HG03280 (cell line): Measurements from ENCODE around the gene OMP.
"Not testable (repeated sequence)": the region's sequence is repeated elsewhere in the genome, so short reads cannot be mapped to it uniquely, and the experiment has no call there.

ENCODE experiments used
- ATAC-seq: cut with Tn5 transposase; IDR thresholded peaks from one replicate; pipeline ENCODE4 v1.9.1; 2021; ENCODE audit warnings: mild to moderate bottlenecking, moderate library complexity; ENCODE audit not compliant: unreplicated experiment

OMP gene

DNA sequence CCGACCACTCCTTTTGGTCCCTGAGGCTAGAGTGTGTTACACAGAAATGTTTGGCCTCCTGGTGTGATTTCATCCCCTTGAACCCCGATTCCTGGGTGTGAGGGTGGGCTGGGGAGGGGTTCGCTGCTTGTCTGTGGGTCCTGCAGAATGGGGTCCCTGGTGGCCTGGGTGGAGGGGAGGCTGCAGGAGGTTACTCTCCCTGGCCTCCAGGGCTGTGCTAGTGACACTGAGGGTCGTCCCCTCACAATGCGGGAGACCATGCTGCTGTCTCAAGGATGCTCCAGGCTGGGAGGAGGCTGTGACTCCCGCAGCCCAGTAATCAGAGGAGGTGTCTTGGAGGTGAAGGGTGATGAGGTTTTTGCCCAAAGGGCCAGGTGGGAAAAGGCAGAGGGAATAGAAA lies 17.0 kb upstream of the OMP start:
- no peak for ATAC-seq

DNA sequence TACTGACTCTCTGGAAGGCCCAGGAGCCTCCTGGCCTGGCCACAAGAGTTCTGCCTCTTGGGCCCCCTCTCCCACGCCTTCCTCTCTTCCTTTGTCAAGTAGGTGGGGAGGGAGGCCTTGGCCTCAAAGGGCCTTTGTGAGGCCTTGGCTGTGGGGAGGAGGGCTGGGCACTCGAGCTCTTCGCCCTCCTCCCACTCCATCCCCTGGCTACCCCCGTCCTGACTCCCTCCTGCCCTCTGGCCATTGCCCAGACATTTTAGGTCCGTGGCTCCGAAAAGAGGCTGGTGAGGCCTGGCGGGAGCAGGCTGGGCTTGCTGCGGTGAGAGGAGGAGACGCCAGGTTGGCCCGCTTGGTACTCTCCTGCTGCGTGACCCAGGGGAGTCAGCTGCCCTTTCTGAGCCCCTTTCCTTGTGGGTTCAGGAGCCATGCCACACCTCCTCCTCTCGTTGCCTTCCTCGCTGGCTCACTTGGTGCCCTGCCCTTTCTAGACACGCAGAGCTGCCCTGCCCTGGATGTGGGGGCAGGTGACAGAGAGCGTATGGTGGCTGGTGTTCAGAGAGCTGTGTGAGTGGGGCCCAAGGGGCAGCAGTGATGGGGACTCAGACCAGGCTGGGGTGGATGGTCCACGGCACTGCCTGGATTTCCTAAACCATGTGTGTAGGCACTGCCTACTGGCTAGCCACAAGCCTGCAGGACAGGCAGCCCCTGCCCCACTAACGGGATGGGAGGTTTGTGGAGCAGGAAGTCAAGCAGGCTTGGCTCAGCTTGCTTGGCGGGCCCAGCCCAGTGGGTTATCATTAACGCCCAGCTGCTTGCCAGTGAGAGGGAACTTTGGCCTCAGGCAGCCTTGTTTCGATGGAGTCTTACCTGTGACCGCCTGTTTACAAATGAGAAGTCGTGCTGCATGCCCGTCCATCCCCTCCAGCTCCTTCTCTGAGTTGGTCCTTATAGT lies 15.8 kb upstream of the OMP start:
- no peak for ATAC-seq

DNA sequence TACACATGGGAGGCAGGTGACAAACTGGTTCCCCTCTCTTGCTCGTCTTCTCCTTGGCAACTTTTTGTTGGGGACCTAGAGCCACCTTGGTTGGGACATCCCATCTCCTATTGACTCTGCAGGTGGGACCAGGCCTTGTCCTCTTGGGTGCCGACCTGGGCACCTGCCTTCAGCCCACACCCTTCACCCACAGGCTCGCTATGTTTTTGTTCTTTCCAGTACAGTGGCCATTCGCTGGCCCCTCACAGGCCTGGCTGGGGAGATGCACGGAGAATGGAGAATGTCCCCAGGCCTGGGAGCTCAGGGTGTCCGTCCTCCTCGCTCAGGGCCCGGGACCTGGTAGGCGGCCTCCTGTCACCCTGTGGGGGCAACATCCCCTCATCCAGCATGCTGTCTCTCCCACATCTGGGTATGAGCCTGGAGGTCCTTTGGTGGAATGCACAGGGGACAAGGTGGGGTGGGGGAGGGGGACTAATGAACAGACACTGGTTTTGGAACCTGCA lies 14.9 kb upstream of the OMP start:
- no peak for ATAC-seq

DNA sequence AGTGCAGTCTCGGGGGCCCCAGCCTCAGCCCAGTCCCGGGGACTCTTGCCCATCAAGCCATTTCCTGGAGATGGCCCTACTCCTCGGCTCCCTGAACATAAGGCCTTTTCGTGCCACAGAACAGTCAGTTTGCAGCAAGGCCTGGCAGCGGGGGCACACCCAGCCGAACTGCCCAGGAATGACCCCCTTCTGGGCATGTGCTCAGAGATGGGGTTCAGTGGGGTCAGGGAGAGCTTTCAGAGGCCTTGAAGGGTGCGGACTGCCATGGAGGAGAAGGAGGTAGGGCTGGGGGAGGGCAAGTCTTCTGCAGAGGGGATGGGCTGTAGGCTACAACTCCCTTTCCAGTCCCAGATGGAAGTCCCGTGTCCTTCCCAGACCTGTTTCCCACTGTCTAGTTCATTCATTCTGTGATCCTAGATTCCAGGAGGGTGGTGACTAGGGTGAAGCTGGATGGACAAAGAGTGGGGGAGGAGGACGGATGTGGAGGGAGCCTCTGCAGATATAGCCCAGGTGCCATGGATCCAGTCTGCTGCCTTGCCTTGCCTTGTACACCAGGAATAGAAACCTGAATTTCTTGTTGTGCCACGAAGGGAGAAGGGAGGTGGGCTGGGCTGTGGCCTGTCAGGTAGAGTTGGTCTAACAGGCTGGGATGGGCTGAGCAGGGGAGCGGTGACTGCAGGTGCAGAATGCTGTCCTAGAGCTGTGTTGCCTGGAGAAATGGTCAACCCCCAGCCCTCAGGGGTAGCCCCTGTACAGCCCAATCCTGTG lies 14.2 kb upstream of the OMP start:
- ATAC-seq: no peak

DNA sequence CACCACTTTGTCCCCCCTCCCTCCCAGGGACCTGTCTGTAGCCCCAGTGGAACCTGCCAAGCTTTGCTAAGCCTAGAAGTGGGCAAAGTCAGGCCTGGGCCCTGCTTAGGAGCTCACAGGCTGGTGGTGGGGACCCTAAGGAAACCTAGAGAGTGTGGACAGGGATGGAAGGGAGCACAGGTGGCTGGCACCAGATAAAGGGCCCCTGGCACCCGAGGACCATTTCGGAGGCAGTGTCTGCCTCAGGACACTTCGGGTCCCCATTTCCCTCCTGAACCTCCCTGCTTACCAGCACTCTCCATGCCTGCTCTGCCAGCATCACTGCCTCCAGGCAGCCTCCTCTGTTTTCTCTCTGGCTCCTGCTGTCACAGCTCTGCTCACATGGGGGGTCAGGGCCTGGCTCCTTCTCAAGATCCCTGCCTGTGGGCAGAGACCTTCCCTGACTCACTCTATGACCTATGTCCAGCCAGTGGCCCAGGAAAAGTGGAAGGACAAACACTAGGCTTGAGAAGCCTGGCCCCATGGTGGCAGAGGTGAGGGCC lies 13.6 kb upstream of the OMP start:
- no peak for ATAC-seq

DNA sequence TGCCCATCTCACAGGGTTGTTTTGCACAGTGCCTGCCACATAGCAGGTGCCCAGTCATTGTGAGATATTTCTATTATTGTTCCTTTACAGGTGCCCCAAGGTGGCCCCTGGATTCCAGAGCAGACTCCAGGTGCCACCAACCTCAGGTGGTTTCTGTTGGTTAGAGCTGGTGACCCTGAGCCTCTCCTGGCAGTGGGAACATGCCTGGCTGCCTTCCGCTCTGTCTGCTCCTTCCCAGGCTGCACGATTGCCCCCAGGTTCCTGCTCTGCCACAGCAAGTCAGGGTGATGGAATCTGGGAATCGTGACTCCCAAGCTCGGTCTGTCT lies 12.6 kb upstream of the OMP start:
- no peak for ATAC-seq

DNA sequence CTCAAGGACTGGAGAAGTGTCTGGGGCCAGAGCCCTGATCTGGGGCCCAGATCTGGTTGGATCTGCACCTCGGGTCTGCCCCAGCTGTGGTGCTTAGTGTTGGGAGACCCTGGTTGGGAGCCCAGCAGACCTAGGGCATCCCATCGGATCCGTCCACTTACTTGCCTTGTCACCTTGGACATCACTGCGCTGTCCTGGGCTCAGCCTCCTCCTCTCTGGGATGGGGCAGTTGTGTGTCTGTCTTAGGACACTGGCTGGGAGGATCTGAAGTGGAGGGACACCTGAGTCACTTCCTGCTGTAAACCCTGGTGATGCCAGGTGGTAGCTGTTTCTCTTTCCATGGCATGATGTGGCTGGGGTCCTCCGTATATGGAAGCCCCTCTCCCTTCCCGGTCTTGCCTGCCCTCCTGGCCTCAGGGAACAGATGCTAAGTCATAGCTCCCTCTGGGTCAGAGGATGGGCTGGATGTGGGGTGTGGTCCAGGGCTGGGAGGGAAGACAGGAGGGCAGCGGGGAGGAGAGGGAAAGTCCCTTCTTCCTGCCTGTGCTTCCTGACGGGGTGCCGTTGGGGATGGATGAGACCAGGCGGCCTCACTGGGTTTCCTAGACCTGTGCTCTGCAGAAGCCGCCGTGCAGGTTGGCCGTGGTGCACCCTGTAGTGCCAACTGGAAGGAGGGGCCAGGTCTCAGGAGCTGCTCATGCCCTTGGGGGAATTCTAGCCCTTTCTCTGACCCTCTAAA lies 12.1 kb upstream of the OMP start:
- ATAC-seq: no peak

DNA sequence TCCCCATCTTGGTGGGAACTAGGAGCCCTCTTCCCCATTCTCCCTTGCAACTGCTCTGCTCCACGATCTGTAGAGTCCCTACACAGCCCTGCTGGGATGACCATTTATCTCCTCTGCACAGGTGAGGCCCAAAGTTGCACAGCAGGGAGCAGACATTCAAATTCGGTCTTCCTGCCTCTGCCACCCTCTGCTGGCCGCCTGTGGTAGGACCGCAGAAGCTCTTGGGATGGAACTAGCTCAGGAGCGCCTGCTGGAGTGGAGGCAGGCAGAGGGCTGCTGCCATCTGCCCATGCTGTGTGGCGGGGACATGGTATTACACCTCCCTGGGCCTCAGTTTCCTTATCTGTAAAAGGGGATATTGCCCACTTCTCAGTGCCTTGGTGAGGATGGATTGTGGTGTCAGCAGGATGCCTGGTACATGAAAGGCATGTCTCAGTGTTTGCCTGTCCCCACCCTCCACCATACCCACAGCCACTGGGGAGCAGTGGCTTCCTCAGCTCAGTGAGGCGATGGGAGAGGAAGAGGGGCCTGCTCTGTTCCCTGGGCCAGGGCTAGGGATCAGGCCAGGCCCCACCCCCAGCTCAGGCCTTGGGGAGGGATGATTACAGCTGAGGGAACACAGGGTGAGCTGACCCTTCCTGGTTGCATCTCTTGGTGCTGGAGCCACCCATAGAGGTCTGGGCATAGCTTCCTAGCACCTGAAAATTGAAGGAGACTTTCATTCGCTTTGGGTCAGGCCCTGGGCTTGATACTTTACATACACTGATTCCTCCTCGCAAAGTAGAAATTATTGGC lies 11.3 kb upstream of the OMP start:
- peak; percentile 74 for ATAC-seq

DNA sequence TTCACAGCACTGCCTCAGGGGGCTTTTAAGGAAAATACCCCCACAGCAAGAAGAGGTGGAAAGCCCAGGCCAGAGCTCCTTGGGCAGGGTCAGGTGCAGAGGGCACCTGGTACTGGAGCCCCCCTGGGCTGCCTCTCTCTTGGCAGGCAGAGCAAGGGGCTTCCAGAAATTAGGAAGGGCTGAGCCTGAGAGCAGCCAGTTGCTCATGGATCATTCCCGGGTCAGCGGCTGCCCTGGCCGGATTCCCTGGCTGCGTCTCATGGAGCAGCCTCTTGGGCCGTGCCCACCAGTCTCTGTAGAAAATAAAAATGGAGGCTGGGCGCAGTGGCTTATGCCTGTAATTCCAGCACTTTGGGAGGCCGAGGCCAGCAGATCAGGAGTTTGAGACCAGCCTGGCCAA lies 10.3 kb upstream of the OMP start:
- ATAC-seq: no peak

DNA sequence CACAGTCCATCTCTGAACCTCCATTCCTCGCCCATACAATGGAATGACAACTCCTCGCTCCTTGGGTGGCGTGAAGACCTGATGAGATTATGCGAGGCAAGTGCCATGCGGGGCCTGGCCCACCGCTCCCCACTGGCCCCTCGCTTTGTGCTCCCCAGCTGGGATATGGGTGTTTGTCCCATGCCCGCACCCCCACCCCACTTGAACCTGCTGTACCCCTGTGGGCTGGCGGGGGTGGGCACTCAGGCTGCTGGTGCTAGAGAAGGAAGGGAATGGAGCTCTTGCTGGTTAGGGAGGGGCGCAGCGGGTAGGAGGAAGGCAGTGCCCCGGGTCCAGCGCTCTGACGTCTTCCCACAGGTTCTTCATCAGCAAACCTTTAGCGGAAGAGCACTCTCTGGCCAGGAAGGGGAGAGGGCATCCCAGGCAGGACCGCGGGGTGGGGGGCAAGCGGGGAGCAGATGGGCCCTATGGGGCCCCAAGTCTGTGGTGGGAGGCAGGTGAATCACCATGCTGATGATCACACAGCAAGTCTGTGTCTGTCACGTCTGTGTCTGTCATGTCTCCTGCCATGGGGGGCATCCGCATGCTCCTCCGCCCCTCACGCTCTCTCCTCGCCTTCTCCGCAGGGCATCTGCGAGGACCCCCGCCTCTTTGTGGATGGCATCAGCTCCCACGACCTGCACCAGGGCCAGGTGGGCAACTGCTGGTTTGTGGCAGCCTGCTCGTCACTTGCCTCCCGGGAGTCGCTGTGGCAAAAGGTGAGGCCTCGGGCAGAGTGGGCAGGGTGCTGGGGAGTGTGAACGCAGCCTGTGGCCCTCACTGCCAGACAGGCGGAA lies 9.4 kb upstream of the OMP start:
- ATAC-seq: no peak

DNA sequence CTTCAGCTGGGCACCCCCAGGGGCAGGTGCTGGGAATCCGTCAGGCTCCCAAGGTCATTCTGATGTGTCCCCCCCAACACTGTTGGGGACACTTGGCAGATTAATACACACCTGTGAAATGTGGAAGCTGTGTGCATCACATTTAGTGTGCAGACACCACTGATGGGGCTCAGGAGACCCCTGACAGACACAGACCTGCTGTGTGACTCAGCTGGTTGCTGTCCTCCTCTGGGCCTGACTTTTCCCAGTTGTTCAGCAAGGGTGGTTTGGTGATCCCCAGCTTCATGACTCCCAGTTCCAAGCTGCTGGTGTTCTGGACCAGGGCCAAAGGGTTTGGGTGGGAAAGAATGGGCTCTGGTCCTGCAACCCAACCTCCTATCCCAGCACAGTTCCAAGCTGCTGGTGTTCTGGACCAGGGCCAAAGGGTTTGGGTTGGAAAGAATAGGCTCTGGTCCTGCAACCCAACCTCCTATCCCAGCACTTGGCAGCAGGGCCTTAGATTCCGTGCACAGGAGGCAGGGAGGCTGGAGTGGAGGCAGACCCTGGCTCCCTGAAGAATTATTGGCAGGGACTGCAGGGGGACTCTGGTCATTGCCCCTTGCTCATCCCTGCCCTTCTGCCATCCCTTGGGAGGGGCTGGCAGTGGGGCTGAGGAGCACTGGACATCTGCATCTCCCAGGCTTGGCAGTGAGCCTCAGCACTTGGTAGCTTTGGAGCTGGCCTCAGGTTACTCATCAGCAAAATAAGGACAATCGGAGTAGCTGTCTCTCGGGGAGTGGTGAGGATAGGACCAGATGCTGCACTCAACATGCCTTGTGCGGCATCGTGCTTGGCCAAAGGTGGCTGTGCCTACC lies 8.4 kb upstream of the OMP start:
- ATAC-seq: no peak

DNA sequence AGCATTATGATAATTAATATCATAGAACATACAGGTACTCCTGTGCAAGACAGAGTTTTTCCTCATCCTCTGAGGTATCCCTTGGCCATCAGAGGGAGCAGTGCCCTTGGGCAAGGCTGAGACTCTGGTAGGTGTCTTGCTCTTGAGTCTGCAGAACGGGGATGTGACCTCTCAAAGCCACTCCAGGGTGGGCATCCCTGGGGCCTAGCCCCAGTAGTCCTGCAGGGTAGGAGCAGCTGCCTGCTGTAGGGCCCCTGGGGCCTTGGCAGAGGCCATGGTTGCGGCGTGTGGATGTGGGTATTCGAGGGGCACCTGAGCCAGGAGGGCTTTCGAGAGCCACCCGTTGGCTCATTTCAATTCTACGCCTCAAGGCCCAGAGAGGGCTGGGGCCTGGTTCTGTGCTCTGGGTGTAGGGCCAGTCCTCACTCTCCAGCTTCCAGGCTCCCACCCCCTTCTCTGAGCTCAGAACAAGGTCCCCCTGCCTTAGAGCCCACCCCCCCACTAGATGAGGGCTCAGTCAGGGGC lies 7.7 kb upstream of the OMP start:
- ATAC-seq: no peak

DNA sequence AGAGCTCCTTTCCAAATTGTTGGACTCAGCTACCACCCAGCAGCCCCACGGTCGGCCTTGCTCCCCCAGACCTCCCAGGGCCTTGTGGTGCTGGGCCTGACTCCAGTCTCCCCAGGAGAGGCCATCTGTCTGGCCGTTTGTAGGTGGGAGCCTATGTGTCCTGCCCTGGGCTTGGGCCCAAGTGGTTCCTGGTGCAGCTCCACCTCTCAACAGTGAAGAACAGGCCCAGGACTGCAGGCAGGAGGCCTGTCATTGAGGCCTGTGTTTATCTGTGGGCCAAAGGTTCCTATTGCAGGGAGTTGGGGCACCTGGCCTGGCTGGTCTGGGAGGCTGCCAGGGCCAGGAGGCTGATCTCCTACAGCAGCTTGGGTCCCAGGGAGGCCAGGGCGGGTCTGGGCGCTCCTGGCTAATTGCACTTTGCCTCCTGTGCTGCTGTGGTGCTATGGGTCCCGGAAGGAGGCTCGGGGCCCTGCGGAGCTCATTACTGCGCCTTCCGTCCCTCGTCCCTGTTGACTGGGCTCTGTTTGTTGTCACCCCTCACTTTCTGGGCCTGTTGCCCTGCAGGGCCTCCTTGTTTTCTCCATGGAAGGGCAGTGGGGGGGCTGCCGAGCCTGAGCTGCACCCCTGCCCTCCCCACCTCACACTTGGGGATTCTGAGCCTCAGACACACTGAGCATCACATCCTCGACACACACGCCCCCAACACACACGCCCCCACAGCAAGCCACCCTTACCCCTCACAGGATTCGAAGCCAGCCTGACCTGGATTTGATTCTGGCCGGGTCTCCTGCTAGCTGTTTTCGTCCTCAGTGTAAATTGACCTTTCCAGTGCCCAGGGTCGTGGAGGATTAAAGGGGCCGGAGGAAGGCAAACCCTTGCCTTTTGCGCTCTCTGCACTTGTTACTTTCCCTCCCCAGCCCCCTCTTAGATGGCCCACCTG lies 6.8 kb upstream of the OMP start:
- no peak for ATAC-seq

DNA sequence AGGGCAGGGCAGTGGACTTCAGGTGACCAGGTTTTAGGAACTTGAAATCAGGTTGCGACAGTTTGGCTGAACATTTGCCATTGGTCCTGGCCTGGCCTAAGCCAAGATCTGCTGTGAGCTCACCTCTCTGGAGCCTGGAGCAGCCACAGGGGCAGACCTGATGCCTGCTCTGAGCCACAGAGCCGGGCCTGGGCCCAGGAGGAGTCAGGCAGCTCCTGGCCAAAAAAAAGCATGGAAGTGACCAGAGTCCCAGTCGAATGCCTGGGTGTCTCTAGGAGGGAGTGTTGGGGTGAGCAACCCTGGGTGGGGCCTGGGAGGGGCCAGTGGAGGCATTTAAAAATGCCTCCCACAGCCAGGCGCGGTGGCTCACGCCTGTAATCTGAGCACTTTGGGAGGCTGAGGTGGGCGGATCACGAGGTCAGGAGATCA lies 6.0 kb upstream of the OMP start:
- no peak for ATAC-seq

DNA sequence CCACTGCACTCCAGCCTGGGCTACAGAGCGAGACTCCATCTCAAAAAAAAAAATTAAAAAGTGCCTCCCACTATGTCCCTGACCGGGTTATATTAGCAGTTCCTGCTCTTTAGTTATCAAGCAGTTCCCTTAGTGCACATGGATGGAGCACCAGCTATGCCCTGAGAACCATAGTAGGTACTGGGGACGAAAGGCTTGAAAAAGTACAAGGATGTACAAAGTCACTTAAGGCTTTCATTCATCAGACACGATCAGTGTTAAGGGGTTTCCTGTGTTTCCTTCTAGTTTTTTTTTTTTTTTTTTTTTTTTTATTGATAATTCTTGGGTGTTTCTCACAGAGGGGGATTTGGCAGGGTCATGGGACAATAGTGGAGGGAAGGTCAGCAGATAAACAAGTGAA lies 5.5 kb upstream of the OMP start:
- ATAC-seq: not testable (repeated sequence)

DNA sequence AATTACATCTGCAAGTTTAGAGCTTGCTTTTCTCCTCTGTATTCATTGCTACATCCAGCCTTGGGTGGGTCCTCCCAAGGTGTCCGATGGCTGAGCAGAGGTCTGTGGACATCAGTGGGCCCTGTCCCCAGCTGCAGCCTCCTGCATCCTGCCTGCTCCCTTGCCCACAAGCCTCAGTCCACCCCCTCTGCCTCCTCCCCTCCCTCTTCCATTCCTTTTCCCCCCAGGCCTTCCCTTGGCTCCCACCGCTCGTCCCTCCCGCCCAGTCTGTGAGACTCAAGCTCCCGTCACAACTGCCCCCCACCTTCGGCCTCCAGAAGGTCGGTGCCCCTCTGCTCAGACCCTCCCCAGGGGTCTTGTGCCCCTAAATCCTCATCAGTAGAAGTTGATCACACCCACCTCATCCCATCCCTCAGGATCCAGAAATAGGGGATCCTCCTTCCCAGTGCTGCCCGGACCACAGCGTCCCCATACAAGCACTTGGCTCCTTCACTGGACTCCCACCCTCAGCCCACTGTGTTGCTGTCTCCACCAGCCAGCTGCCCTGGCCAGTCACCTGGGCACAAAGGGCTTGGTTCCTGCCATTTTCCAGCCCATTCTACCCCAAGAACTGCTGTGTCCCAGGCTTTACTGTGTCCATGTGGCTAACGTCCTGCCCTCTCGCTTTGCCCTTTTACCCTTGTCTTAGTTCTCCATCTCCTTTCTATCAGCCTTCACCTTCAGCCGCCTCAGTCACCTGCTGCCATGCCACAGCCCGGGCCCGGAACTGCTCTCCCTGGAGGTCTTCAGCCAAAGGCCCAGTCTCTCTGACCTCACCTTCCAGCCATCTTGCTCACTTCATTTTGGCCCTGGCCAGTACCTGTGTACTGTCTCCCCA lies 2.2 kb upstream of the OMP start:
- no peak for ATAC-seq
